Activated naive CD8-positive, alpha-beta T cell treated with anti-CD3 and anti-CD28 coated beads, Interleukin-2, amount 50 U/mL, for 16 hours (primary cell): ENCODE data around the gene CELF5.
"Not testable (repeated sequence)": the region's sequence is repeated elsewhere in the genome, so short reads cannot be mapped to it uniquely, and the experiment has no call there.

ENCODE experiments used
- DNase-seq: peaks from one replicate; pipeline ENCODE4 v3.0.0-alpha.2; 2020; ENCODE audit warnings: low read depth, low spot score

The CELF5 gene

GRCh38 chr19:3321696-3322095 is 97.2 kb downstream of the CELF5 start:
- DNase-seq: no peak

GRCh38 chr19:3322199-3322978 is 97.9 kb downstream of the CELF5 start:
- no peak for DNase-seq

DNA sequence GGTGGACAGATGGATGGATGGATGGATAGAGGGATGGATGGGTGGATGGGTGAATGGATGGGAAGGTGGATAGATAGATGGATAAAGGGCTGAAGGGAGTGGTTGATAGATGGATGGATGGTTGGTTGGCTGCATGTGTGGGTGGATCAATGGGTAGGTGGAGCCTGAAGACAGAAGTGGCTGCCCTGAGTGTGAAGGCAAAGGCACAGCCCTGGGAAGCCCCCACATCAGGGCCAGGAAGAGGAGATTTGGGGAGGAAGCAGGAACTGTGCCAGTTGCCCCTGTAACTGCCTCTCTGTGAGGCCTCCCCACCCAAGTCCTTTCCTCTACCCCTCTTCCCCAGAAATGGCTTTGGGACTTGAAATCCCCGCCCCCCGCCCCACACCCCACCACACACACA is 98.6 kb downstream of the CELF5 start:
- no peak for DNase-seq

- DNase-seq: no peak
These were observed 99.2 kb downstream of the CELF5 start for GRCh38 chr19:3323658-3324057.

DNA sequence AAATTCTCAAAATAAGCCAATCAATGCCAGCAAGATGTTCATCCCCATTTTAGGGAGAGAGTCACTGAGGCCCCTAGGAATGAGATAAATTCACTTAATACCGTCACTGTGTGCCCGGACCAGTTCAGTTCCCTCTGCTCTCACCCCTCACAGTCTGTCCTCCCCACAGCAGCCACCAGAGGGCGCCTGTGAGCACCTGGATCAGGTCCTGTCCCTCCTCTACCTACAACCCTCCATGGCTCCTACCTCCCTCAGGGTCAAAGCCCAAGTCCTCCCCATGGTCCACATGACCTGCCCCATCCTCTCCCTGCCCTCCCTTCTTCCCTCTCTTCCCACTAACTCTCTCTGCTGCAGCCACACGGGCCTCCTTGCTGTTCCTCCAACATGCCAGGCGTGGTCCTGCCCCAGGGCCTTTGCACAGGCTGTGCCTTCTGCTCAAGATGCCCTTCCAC is 100.0 kb downstream of the CELF5 start:
- peak; percentile 54 for DNase-seq

DNA sequence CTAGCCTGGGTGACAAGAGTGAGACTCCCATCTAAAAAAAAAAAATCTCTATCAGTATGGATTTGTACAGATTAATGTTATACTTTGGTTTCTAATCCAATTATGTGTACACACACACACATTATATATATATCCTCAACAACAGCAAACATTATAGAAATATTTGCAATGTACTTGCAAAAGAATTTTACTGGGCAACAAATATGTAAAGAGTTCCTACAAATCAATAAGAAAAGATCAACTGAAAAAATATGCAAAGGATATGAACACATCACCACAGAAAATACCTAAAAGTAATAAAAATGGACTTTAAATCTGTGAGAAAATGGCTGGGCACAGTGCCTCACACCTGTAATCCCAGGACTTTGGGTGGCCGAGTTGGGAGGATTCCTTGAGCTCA is 101.0 kb downstream of the CELF5 start:
- DNase-seq: no peak

- DNase-seq: no peak
These were observed 104.3 kb downstream of the CELF5 start for GRCh38 chr19:3328743-3329142.

- DNase-seq: no peak
These were observed 105.6 kb downstream of the CELF5 start for GRCh38 chr19:3330047-3330446.

- DNase-seq: not testable (repeated sequence)
These were observed 107.8 kb downstream of the CELF5 start for GRCh38 chr19:3332232-3332631.

- no peak for DNase-seq
These were observed 108.6 kb downstream of the CELF5 start for GRCh38 chr19:3333020-3333583.

DNA sequence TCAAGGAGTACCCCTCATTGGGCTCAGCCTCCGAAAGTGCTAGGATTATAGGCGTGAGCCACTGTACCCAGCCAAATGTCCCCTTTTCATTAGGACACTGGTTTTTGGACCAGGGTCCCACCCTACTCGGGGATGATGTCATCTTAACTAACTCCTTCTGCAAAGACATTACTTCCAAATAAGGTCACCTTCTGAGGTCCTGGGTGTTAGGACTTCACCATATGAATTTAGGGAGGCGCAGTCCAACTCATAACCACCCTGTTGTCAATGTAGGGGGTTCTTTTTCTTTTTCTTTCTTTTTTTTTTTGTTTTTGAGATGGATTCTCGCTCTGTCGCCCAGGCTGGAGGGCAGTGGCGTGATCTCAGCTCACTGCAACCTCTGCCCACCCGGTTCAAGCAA is 109.2 kb downstream of the CELF5 start:
- DNase-seq: no peak

DNA sequence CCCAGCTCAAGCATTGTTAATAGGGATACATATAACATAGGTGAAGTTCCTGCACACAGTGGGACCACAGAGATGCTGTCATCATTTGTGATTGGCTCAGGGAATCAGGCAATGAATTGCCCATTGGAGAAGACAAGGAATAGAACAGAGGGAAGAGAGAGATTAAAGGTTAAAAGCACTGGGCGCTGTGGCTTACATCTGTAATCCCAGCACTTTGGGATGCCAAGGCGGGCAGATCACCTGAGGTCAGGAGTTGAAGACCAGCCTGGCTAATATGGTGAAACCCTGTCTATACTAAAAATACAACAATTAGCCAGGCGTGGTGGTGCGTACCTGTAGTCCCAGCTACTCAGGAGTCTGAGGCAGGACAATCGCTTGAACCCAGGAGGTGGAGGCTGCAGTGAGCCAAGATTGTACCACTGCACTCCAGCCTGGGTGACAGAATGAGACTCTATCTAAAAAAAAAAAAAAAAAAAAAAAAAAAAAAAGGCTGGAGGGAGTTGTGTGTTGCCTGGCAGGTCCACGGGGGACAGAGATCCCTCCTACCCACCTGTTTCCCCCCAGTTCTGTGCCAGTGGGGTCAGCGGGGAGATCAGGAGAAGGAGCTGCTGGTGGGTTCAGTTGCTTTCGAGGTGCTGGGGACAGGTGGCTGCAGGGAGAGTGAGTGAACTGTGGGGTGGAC is 110.4 kb downstream of the CELF5 start:
- not testable (repeated sequence) for DNase-seq

DNA sequence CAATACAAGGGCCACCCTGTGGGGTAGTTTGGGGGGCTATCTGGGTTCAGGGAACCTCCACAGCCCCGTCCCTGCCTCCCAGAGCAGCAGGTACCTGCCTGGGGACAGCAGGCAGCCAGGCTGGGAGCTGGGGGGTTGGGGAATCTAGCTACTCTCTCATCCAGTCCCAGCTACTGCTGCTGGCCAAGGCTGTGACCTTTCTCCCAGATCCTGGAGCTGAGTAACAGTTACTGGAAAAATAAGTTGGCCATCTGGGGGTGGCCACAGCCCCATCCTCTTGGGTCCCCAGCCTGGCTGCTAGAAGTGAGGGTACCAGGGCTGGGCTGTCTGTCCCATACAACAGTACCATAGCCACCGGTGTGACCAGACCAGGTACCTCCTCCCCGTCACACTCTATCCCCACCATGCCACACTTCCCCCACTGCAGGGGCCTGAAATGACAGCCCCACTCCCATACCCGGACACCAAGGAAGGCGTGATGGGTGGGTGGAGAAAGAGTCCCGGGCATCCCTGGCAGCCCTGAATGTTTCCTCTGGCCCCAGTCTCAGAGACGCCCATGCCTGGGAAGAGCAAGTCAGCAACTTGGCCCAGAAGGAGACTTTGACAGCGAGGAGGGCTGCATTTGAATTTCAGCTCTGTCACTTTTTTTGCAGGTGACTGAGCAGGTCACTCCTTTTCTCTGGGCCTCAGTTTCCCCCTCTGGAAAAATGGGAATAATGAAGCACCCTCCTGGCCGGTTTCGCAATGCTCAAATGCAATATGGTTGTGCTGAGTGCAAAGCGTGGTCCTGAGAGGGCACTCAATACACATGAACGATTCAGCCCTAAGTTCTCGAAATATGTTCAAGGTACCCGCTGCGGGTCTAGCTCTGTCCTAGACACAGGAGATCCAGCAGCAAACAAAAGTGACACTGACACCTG is 111.2 kb downstream of the CELF5 start:
- DNase-seq: no peak

DNA sequence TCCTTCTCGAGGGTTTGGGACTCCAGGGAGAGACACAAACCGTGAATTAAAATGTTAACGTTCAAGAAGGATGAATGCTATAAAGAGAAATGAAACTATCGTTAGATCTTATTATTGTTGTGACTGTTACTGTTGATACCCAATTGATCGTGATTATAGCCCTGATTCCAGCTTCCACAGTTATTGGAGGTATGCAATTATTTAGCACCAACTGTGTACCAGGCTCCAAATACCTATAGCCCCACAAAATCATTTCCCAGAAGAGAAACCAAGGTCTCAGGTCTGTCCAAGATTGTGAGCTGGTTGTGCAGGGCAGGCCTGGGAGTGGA is 111.9 kb downstream of the CELF5 start:
- no peak for DNase-seq

DNA sequence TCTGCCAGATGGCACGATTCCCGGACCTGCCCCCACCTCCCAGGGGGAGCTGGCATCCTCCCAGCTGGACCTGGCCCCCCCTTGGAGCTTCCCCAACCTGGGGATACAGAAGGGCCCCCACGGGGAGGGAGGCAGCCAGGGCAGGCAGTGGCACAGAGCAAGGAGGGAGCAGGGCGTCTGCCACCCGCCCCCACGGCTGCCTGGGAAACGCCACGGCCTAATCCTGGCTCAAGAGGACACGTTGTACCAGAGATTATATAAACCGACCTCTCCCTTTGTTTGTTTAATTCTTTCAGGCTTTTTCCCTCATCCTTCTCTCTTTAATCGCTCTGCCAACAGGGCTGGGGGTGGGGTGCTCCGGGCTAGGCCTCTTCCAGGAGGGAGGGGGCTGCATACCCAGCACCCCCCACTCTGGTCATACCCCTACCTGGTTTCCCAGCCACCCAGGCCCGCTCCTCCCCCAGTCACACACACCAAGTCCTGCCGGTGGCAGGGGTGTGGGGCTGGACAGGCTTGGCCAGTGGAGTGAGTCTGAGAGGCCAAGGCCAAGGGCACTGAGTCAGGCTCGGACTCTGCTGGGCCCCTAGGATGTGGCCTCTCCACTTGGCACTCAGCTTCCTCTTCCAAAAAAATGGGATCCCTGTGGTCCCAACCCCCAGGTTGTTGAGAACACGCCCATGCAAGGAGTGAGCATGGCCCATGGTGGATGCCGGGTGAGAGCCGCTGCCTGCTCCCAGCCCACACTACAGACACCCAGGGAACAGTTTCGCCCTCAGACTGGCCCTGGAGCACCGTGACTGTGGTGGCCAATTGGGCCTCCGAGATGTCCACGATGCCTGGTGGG is 112.4 kb downstream of the CELF5 start:
- no peak for DNase-seq

DNA sequence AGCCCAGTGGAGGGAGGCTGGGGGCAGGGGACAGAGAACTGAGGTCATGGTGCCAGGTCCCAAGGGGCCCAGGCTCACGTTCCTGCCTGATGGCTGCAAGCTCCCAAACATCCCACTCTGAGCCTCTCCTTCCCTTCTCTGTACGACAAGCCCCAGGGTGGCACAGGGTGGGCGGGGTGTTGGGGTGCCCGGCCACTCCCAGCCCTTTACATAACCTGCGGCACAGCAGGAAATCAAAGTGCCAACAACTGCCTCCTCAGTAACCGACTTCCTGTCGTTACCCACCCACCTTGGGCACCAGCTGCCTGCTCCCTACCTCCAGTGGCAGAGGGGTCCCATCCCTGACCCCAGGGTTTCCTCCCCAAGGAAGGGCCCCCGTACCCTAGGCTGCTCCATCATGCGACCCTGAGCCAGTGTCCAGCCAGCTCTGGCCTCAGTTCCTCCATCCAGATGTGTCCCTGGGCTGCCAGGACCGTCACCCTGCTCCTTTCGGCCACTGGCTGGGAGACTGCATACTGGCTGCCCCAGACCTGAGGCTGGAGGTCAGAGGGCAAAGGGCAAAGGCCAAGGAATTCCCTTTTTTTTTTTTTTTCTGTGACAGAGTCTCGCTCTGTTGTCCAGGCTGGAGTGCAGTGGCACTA is 114.2 kb downstream of the CELF5 start:
- DNase-seq: no peak

DNA sequence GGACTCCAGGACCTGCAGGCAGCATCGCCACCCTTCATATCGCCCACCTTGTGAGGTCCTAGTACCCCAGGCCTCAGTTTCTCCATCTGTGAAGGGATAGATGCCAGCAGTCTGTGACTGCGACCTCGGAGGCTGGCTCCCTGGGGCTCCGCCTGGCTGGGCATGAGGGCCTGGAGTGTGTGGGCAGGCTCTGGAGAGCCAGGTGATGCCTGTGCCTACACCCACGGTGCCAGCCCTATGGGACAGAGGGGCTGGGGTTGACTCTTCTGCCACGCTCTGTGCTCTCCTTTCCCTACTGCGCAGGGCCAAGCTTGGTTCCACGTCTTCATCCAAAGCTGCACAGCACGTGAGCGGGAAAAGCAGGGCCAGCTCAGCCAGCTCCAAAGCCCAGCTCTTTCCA is 115.9 kb downstream of the CELF5 start:
- no peak for DNase-seq

DNA sequence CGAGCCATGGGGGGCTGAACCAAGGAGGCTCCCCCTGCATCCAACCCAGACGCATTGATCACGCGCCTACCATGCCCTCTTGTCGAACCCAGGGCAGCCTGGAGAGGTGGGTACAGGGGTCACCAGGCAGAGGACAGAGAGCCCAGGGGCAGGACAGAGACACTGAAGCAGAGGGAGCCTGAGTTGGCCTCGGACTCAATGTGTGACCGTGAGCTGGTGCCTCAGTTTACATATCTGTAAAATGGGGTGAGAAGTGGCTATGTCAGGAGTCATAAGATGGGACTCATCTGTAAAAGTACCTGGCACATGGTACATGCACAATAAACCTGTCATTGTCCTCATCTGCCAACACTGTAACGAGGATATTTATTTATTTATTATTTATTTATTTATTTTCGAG is 117.8 kb downstream of the CELF5 start:
- DNase-seq: no peak

DNA sequence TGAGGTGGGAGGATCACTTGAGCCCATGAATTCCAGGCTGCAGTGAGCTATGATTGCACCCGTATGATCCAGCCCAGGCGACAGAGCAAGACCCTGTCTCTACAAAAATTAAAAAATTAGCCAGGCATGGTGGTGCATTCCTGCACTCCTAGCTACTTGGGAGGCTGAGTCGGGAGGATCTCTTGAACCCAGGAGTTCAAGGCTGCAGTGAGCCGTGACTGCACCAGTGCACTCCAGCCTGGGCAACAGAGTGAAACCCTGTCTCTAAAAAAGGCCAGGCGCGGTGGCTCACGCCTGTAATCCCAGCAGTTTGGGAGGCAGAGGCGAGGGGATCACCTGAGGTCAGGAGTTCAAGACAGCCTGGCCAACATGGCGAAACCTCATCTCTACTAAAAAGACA is 118.5 kb downstream of the CELF5 start:
- DNase-seq: not testable (repeated sequence)
